K562 treated with DMSO at 1 percent for 48 hours (cell line): ENCODE measurements around the gene NRL. TPM values are rescaled to one million over a fixed set of nuclear protein-coding genes. Genes with fewer than 3 reads are reported as not detected.

ENCODE experiments used
- total RNA-seq: library from RNA; unstranded; fragments of 300-600 nt; gene quantifications from 2 replicates; pipeline ENCODE4 v1.2.3, GENCODE V29; 2022; ENCODE audit warnings: low replicate concordance; ENCODE audit errors: extremely low read depth

The NRL gene
- total RNA-seq = not detected in 2 replicates

GRCh38 chr14:24114532-24115421, at the start of gene NRL, which contains the start of gene DCAF11:
NRL (minus strand) TSS chr14:24114949; CDS start chr14:24082848, 32,101 bp downstream.
DCAF11 (plus strand) TSS chr14:24114777; CDS start chr14:24115595, 818 bp downstream.

GRCh38 chr14:24160850-24161804, 46.4 kb upstream of the NRL start, which contains the start of gene IRF9:
IRF9 (plus strand) TSS chr14:24161265; CDS start chr14:24162145, 880 bp downstream.

DNA sequence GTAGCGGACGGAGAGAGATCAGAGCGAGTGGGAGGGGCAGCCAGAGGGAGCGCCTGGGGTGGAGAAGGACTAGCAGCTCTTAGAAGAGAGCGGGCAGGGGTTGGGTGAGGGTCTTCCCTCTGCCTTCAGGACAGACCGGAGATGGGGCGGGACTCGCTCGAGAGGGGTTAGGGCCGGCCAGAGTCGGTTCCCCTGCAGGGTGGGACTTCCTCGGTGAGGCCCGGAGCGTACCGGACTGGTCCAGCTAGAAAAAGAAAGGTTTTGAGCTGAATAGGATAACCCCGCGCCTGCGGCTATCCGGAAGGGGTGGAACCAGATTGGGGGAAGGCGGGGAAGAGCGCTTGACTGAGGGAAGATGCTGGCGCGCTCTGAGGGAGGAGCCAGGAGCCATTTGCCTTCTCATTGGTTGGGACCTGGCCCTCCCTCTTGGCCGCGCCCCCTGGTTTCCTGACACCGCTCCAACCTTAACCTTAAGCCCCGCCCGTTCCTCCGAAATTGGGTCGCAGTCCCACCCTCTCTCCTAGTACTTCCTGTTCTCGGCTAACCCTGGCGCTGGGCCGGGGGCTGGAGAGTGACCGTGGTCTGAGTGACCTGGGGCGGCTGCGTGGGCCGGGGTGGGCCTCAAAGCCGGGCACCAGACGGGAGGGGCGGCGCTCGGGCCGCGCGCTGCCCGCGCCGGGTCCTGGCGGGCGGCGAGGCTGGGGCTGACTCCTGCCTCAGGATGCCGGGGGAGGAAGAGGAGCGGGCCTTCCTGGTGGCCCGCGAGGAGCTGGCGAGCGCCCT, 32.4 kb upstream of the NRL start, which contains the start of gene RNF31:
TSS of gene RNF31 (plus strand) at position 521 of the 783 bp plus-strand sequence. CDS start at position 722, 201 bp downstream.

GRCh38 chr14:24146453-24146977, 31.8 kb upstream of the NRL start, which contains the start of gene PSME2:
PSME2 (minus strand) TSS chr14:24146610; CDS start chr14:24146581, 29 bp downstream.

GRCh38 chr14:24141097-24141880, 26.5 kb upstream of the NRL start, which contains the start of gene EMC9:
EMC9 (minus strand) TSS chr14:24141591; CDS start chr14:24141304, 287 bp downstream.

DNA sequence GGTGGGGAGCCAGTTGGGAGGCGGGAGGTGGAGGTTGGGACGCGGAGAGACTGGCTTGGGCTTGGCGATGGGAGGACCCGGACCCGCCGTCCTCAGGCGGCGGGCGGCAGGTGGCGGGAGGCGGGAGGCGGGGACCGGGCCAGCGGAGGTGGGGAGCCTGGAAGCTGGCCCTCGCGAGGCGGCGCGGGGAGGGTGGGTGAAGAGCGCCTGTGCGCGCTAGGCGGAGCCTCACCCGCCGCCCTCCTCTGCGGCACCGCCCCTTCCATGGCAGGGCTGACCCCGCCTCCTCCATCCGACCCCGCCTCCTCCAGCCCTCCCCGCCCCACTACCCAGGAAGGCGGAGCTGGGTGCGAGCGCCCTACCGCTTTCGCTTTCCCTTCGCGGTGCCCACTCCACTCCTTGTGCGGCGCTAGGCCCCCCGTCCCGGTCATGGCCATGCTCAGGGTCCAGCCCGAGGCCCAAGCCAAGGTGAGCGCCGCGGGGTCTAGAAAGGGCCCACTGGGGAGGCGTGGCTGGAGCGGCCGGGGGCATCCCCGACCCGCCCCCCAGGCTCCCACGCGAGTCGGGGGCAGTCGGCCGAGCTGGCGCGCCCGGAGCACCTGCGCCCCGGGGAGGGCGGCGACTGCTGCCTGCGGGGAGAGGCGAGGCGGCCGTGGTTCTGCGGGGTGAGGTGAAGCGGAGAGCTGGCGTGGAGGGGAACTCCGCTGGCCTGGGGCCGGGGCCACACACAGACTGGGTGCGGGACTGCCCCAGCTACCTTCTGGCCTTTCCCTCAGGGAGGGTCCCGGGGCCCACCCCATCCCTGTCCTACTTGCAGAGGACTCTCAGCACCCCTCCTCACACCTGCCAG, 21.3 kb upstream of the NRL start, which contains the start of gene PSME1:
TSS of gene PSME1 (plus strand) at position 361 of the 850 bp plus-strand sequence. CDS start at position 430, 69 bp downstream.

GRCh38 chr14:24130380-24130716, 15.6 kb upstream of the NRL start, which contains the start of gene FITM1:
FITM1 (plus strand) TSS chr14:24130659; CDS start chr14:24131564, 905 bp downstream.

GRCh38 chr14:24093901-24094840, 20.6 kb downstream of the NRL start, which contains the start of gene PCK2:
PCK2 (plus strand) TSS chr14:24094311; CDS start chr14:24094406, 95 bp downstream.

DNA sequence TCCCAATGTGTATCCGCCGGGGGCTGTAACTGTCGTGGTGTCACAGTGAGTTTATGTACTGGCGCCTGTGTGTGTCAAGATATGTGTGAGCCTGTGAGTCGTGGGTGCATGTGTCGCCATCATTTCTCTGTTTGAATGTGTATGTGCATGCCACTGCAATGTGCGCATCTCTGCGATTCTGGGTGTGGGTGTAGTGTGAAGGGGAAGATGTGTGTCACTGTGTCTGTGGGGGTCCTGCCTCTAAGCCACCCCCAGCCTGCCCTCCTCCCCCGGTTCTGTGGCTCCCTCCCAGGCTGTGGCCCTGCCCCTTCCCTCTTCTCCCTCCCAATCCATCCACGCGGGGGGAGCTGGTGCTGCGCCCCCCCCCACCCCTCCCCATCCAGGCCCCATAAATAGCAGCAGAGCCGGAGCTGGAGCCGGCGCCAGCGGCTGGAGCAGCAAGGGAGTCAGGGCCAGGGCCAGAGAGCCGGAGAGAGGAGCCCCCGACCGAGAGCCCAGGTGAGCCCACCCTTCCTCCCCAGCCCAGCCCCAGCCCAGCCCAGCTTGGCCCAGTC, 43.5 kb downstream of the NRL start, which contains the start of gene CPNE6:
TSS of gene CPNE6 (plus strand) at position 419 of the 554 bp plus-strand sequence. CDS start 1,375 bp downstream, outside the sequence.

GRCh38 chr14:24051789-24052655, 62.7 kb downstream of the NRL start, which contains the start of gene CARMIL3:
CARMIL3 (plus strand) TSS chr14:24052009; CDS start chr14:24052154, 145 bp downstream.

Other genes starting within 250 kb of the NRL start
- not detected in 2 replicates for gene DHRS4, start 161.2 kb downstream of the NRL start, total RNA-seq
- not detected in 2 replicates for gene DHRS4L2, start 126.0 kb downstream of the NRL start, total RNA-seq
- not detected in 2 replicates for gene CARMIL3, start 62.9 kb downstream of the NRL start, total RNA-seq
- not detected in 2 replicates for gene CPNE6, start 43.4 kb downstream of the NRL start, total RNA-seq
- gene PCK2, start 20.6 kb downstream of the NRL start, total RNA-seq = not detected in 2 replicates
- gene DCAF11, start 172 bp downstream of the NRL start, total RNA-seq = not detected in 2 replicates
- not detected in 2 replicates for gene FITM1, start 15.7 kb upstream of the NRL start, total RNA-seq
- not detected in 2 replicates for gene PSME1, start 21.2 kb upstream of the NRL start, total RNA-seq
- gene EMC9, start 26.6 kb upstream of the NRL start, total RNA-seq = not detected in 2 replicates
- not detected in 2 replicates for gene PSME2, start 31.7 kb upstream of the NRL start, total RNA-seq
- not detected in 2 replicates for gene RNF31, start 32.5 kb upstream of the NRL start, total RNA-seq
- not detected in 2 replicates for gene IRF9, start 46.3 kb upstream of the NRL start, total RNA-seq
- not detected in 2 replicates for gene REC8, start 57.1 kb upstream of the NRL start, total RNA-seq
- not detected in 2 replicates for gene IPO4, start 73.9 kb upstream of the NRL start, total RNA-seq
- not detected in 2 replicates for gene TM9SF1, start 80.5 kb upstream of the NRL start, total RNA-seq
- not detected in 2 replicates for gene TSSK4, start 90.7 kb upstream of the NRL start, total RNA-seq
- gene CHMP4A, start 98.5 kb upstream of the NRL start, total RNA-seq = not detected in 2 replicates
- gene MDP1, start 101.1 kb upstream of the NRL start, total RNA-seq = not detected in 2 replicates
- gene NEDD8, start 117.4 kb upstream of the NRL start, total RNA-seq = not detected in 2 replicates
- not detected in 2 replicates for gene GMPR2, start 118.0 kb upstream of the NRL start, total RNA-seq
- gene TINF2, start 127.7 kb upstream of the NRL start, total RNA-seq = not detected in 2 replicates
- not detected in 2 replicates for gene TGM1, start 148.2 kb upstream of the NRL start, total RNA-seq
- gene RABGGTA, start 156.6 kb upstream of the NRL start, total RNA-seq = not detected in 2 replicates
- gene DHRS1, start 184.8 kb upstream of the NRL start, total RNA-seq = not detected in 2 replicates
- gene NOP9, start 184.9 kb upstream of the NRL start, total RNA-seq = not detected in 2 replicates
- not detected in 2 replicates for gene CIDEB, start 193.0 kb upstream of the NRL start, total RNA-seq
- gene LTB4R2, start 195.2 kb upstream of the NRL start, total RNA-seq = not detected in 2 replicates
- not detected in 2 replicates for gene LTB4R, start 196.6 kb upstream of the NRL start, total RNA-seq
- gene ADCY4, start 220.1 kb upstream of the NRL start, total RNA-seq = not detected in 2 replicates
- not detected in 2 replicates for gene RIPK3, start 225.0 kb upstream of the NRL start, total RNA-seq